HL-60 (cell line): ENCODE data around the gene SPIN2A.
"Not testable (repeated sequence)": the region's sequence is repeated elsewhere in the genome, so short reads cannot be mapped to it uniquely, and the experiment has no call there.

Source experiments
- DNase-seq, 2 experiments: peaks; one replicate each; pipeline ENCODE4 v3.0.0-alpha.2; 2010 to 2020; ENCODE audit warnings: low read depth in 1 of 2, low spot score in 1 of 2
- H3K27ac ChIP-seq: fragments of 250-450 bp; sonication (Bioruptor Pico); replicated peaks from 2 replicates; pipeline ENCODE4 v1.5.1; 2020; ENCODE audit warnings: mild to moderate bottlenecking, moderate library complexity
- H3K27me3 ChIP-seq: fragments of 250-450 bp; sonication (Bioruptor Pico); 2 replicates; pipeline ENCODE4 v1.5.1; 2021; ENCODE audit warnings: mild to moderate bottlenecking, moderate library complexity; ENCODE audit not compliant: insufficient read depth, poor library complexity, severe bottlenecking
- H3K4me3 ChIP-seq: replicated peaks from 2 replicates; pipeline ENCODE4 v1.5.1; 2011; ENCODE audit warnings: mild to moderate bottlenecking, control low read depth, low read length; ENCODE audit not compliant: insufficient read depth
- CTCF ChIP-seq: IDR thresholded peaks from one replicate; pipeline ENCODE4 v1.5.1; 2011; ENCODE audit warnings: low read length, control low read depth, inconsistent platforms; ENCODE audit not compliant: insufficient read depth
- GABPA ChIP-seq: IDR thresholded peaks from 2 replicates; pipeline ENCODE4 v1.6.1; 2012; ENCODE audit warnings: low read depth
- POLR2AphosphoS5 ChIP-seq: IDR thresholded peaks from 2 replicates; pipeline ENCODE4 v1.6.1; 2012; ENCODE audit warnings: low read depth
- REST ChIP-seq: IDR thresholded peaks from 2 replicates; pipeline ENCODE4 v1.6.1; 2012; ENCODE audit warnings: low read depth; ENCODE audit not compliant: insufficient replicate concordance
- SPI1 ChIP-seq: IDR thresholded peaks from 2 replicates; pipeline ENCODE4 v1.6.1; 2012; ENCODE audit warnings: low read depth, mild to moderate bottlenecking, borderline replicate concordance

Gene SPIN2A

GRCh38 chrX:57135287-57135686, 1.9 kb downstream of the SPIN2A start:
- H3K4me3 ChIP-seq: no peak overlapping the region
- DNase-seq: no peak
- no peak for TF ChIP-seq SPI1
- TF ChIP-seq GABPA: no peak
- TF ChIP-seq CTCF: no peak
- no peak for TF ChIP-seq POLR2AphosphoS5
- H3K27me3 ChIP-seq: no peaks in the 10 kb centered on the region
- no peak overlapping the region for H3K27ac ChIP-seq

- TF ChIP-seq SPI1: no peak
- TF ChIP-seq CTCF: no peak
- TF ChIP-seq REST: no peak
- no peak for TF ChIP-seq GABPA
- no peak for TF ChIP-seq POLR2AphosphoS5
- Histone ChIP-seq H3K27me3 (no peaks in the 10 kb centered on the region), H3K27ac (no peak overlapping the region), H3K4me3 (no peak overlapping the region)
- no peak for DNase-seq
These were observed 2.5 kb downstream of the SPIN2A start for GRCh38 chrX:57134702-57135101.

- Histone ChIP-seq H3K27ac (no peak overlapping the region), H3K27me3 (no peaks in the 10 kb centered on the region), H3K4me3 (no peak overlapping the region)
- no peak for DNase-seq
- TF ChIP-seq POLR2AphosphoS5 (no peak), REST (no peak), SPI1 (no peak), CTCF (no peak), GABPA (no peak)
These were observed 3.5 kb downstream of the SPIN2A start for GRCh38 chrX:57133706-57134105.

- H3K4me3 ChIP-seq, DNase-seq, H3K27me3 ChIP-seq, H3K27ac ChIP-seq: not testable (repeated sequence)
These were observed 3.9 kb downstream of the SPIN2A start for GRCh38 chrX:57133284-57133683.
